Pancreas (tissue), 10 donors: Measurements from ENCODE around the gene YIPF3. TPM values are rescaled to one million over a fixed set of nuclear protein-coding genes. Genes with fewer than 3 reads are reported as not detected.
"Not testable (repeated sequence)": the region's sequence is repeated elsewhere in the genome, so short reads cannot be mapped to it uniquely, and the experiment has no call there.

Experiments used
- ATAC-seq, 4 donors: fragments of 200-7000 bp; cut with Tn5 transposase; one replicate each; pipeline versions ENCODE4 v1.8.0 to v1.9.1; 2020; ENCODE audit warnings: mild to moderate bottlenecking in 4 of 4, moderate library complexity in 4 of 4
- DNase-seq, 6 donors: peaks; one replicate each; pipeline ENCODE4 v3.0.0-alpha.2; 2020
- FAIRE-seq: peaks from 2 replicates; lab custom pipeline; 2012; peaks lifted over from hg19 to GRCh38; lab: Jason Lieb, UNC
- H3K27ac ChIP-seq, 4 donors: fragments of 200-600 bp; sonication (generic); 1 replicate in 3 of 4; 2 replicates in 1 of 4; pipeline versions ENCODE4 v1.5.0 to v1.8.0; 2020
- H3K27me3 ChIP-seq, 4 donors: fragments of 200-600 bp; one replicate each; pipeline ENCODE4 v1.8.0; 2021
- H3K36me3 ChIP-seq, 3 donors: fragments of 200-600 bp; sonication (generic) in 1 of 3; one replicate each; pipeline versions ENCODE4 v1.5.0 to v1.8.0; 2020 to 2021
- H3K4me1 ChIP-seq, 3 donors: fragments of 200-600 bp; one replicate each; pipeline ENCODE4 v1.8.0; 2021
- H3K4me3 ChIP-seq, 4 donors: fragments of 200-600 bp; sonication (generic) in 2 of 4; one replicate each; pipeline versions ENCODE4 v1.5.0 to v1.8.0; 2020 to 2021
- H3K9me3 ChIP-seq, 4 donors: fragments of 200-600 bp; one replicate each; pipeline ENCODE4 v1.8.0; 2021
- WGBS, 2 donors: extraction: QIAGEN DNeasy Blood & Tissue Kit; methylation state at CpG; one replicate each; pipeline ENCODE4 v1.1.7; 2013; 5-methylcytosine and 5-hydroxymethylcytosine counted together
- intact Hi-C, 3 donors: fragments of 100-400 bp; cut with DNase I; formaldehyde crosslinking; loops; one replicate each; pipeline versions ENCODE4 v1.11.1 to v1.14.2; 2022
- polyA plus RNA-seq, 2 donors: library from polyadenylated mRNA; stranded (reverse); fragments of 200-250 nt; gene quantifications; one replicate each; pipeline ENCODE4 v1.2.3, GENCODE V29; 2013
- total RNA-seq, 6 donors: library from RNA; stranded (reverse); fragmentation: NEBNext Ultra II Directional in 4 of 6; extraction: Animal tissue kit (Norgen Biotek cat#: 25700) in 4 of 6; gene quantifications; one replicate each; pipeline versions ENCODE4 v1.2.1 to v1.2.4, GENCODE V29; 2021 to 2023
- TF ChIP-seq, protein P1 (sequence below), 4 donors: fragments of 200-600 bp; sonication (generic) in 3 of 4; IDR thresholded peaks; one replicate each; pipeline versions ENCODE4 v1.5.0 to v1.8.0; 2021; ENCODE audit warnings: antibody characterized with exemption in 4 of 4
- donor health status: healthy with polysubstance abuse.
- donor health status: DM: no; HTN: no; CAD: no; lungs with moderate emphysema.
- donor health status: DM: no; HTN: no; CAD: no.
- donor health status: control.
- donor health status: control.
- donor health status: Bipolar disorder and iron deficiency.
- donor health status: DM: yes; HTN: yes; CAD: no.
- donor health status: DM: no; HTN: no; CAD: no.
- donor health status: DM: no; HTN: no; CAD: no.
- donor health status: DM: yes; HTN: yes; CAD: no.

YIPF3 gene
- total and polyA plus RNA-seq, 8 donors: 60.3 to 92.2 (median 69.7) TPM

DNA sequence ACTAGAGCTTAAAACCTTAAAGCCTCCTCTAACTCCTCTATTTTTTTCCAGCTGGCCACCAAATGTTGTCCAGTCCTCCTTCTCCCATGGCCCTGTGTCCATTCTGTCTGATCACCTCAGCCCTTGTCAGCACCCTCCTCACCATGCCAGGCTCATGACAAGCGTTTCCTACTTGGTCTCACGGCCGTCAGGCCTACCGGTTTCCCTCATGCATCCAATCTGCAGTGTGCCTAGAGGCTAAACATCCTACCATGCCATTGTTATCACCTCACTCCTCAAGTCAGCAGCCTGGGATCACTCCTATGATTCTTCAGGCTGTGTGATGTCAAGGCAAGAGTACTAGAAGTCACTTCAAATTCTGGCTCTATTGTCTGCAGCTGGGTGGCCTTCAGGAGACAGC, 49.0 kb downstream of the YIPF3 start:
- H3K27ac ChIP-seq: no peak overlapping the region
- H3K9me3 ChIP-seq: no peaks in the 10 kb centered on the region
- intact Hi-C loops: no loop called here
- WGBS, 2 donors: 76 to 79% methylated on average over 4 of the region's 4 CpGs
- TF ChIP-seq, protein P1, sequence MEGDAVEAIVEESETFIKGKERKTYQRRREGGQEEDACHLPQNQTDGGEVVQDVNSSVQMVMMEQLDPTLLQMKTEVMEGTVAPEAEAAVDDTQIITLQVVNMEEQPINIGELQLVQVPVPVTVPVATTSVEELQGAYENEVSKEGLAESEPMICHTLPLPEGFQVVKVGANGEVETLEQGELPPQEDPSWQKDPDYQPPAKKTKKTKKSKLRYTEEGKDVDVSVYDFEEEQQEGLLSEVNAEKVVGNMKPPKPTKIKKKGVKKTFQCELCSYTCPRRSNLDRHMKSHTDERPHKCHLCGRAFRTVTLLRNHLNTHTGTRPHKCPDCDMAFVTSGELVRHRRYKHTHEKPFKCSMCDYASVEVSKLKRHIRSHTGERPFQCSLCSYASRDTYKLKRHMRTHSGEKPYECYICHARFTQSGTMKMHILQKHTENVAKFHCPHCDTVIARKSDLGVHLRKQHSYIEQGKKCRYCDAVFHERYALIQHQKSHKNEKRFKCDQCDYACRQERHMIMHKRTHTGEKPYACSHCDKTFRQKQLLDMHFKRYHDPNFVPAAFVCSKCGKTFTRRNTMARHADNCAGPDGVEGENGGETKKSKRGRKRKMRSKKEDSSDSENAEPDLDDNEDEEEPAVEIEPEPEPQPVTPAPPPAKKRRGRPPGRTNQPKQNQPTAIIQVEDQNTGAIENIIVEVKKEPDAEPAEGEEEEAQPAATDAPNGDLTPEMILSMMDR (IDR thresholded peaks at IDR 0.05): no peak
- no peak for ATAC-seq
- no peaks in the 10 kb centered on the region for H3K4me1 ChIP-seq
- H3K27me3 ChIP-seq: no peaks in the 10 kb centered on the region
- DNase-seq: no peak
- FAIRE-seq: no peak
- no peaks in the 10 kb centered on the region for H3K36me3 ChIP-seq
- no peak overlapping the region for H3K4me3 ChIP-seq

DNA sequence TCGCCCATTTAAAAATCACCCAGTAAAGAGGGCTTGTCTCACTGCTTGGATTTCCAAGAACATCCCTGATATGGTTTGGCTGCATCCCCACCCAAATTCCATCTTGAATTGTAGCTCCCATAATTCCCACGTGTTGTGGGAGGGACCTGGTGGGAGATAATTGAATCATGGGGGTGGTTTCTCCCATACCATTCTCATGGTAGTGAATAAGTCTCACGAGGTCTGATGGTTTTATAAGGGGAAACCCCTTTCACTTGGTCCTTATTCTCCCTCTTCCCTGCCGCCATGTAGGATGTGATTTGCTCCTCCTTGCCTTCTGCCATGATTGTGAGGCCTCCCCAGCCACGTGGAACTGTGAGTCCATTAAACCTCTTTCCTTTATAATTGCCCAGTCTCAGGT, 49.5 kb downstream of the YIPF3 start:
- H3K36me3 ChIP-seq, intact Hi-C loops, H3K27ac ChIP-seq, H3K27me3 ChIP-seq, H3K9me3 ChIP-seq, DNase-seq, ATAC-seq, FAIRE-seq, H3K4me1 ChIP-seq, H3K4me3 ChIP-seq: not testable (repeated sequence)
- 59 to 65% methylated on average over 5 of the region's 5 CpGs for whole genome bisulfite sequencing, 2 donors

DNA sequence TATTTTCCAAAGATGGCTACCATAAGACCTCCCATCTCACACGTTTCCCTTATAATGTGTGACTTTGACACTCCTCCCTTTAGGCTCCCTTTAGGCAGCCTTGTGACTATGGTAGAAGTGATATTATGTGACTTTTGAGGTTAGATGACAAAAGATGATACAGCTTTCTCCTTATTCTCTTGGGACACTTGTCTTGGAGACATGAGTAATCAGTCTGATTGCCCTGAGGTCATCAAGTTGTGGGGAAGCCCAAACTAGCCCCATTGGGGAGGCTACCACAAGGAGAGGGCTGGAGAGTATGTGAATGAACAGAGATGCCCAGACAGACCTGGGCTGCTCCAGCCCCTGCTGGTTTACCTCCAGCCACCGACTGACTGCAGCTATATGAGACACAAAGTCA, 50.8 kb downstream of the YIPF3 start:
- Histone ChIP-seq H3K27ac (no peak overlapping the region), H3K36me3 (no peaks in the 10 kb centered on the region), H3K4me1 (no peaks in the 10 kb centered on the region), H3K27me3 (peaks cover 0 to 4% (median 0%) of the 10 kb centered on the region in 4 donors), H3K4me3 (no peak overlapping the region), H3K9me3 (no peaks in the 10 kb centered on the region)
- intact Hi-C loops: no loop called here
- no peak for FAIRE-seq
- TF ChIP-seq, protein P1 (IDR thresholded peaks at IDR 0.05): no peak
- no peak for DNase-seq
- no peak for ATAC-seq
- 41 to 46% methylated on average over 2 of the region's 2 CpGs for WGBS, 2 donors

DNA sequence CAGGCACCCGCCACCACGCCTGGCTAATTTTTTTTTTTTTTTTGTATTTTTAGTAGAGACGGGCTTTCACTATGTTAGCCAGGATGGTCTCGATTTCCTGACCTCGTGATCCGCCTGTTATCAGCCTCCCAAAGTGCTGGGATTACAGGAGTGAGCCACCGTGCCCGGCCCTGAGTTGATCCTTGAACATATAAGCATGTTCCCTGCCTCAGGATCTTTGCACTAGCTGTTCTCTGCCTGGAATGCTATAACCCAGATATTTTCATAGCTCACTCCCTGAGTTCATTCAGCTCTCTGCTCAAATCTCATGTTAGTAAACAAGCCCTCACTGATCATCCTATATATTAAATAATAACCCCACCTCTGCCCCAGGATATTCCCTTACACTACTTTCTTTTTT, 52.4 kb downstream of the YIPF3 start:
- ATAC-seq (no peak), DNase-seq (no peak), FAIRE-seq (no peak)
- intact Hi-C loops: no loop called here
- no peaks in the 10 kb centered on the region for H3K36me3 ChIP-seq
- H3K27ac ChIP-seq: no peak overlapping the region
- no peaks in the 10 kb centered on the region for H3K4me1 ChIP-seq
- peaks cover 0 to 7% (median 0%) of the 10 kb centered on the region in 4 donors for H3K27me3 ChIP-seq
- no peaks in the 10 kb centered on the region for H3K9me3 ChIP-seq
- H3K4me3 ChIP-seq: no peak overlapping the region
- WGBS, 2 donors: 61 to 75% methylated on average over 8 of the region's 8 CpGs
- TF ChIP-seq, protein P1 (IDR thresholded peaks at IDR 0.05): no peak

DNA sequence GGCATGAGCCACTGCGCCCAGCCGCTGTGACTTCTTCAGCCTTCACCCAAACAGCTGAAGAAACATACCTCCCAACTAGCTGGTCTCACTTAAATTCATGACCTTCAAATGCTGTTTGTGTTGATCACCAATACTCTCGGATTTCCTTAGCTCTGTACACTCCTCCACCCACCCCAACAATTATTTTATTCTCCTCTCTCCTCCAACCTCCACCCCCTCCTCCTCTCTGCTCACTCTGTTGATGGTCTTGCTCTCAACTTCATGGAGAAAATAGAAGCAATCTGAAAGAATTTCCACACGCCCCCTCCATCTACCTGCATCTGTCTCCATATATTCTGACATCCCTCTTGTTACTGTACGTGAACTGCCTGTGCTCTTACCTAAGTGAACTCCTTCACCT, 54.8 kb downstream of the YIPF3 start:
- H3K4me1 ChIP-seq: no peaks in the 10 kb centered on the region
- H3K36me3 ChIP-seq: no peaks in the 10 kb centered on the region
- TF ChIP-seq, protein P1 (IDR thresholded peaks at IDR 0.05): no peak
- no peak overlapping the region for H3K4me3 ChIP-seq
- WGBS, 2 donors: 34 to 38% methylated on average over 5 of the region's 5 CpGs
- no peak overlapping the region for H3K27ac ChIP-seq
- H3K9me3 ChIP-seq: no peaks in the 10 kb centered on the region
- H3K27me3 ChIP-seq: peaks cover 0 to 9% (median 0%) of the 10 kb centered on the region in 4 donors
- ATAC-seq (no peak), FAIRE-seq (no peak), DNase-seq (no peak)
- intact Hi-C loops: no loop called here

Other genes starting within 250 kb of the YIPF3 start
- gene SLC22A7, start 218.7 kb downstream of the YIPF3 start, total RNA-seq: under 1 TPM in 1 of 6 donors, not detected in 5; 0.16 TPM
- gene SLC22A7, start 218.7 kb downstream of the YIPF3 start, polyA plus RNA-seq: not detected
- gene CRIP3, start 208.1 kb downstream of the YIPF3 start, total RNA-seq: 1 to 10 TPM in 2 of 6 donors, under 1 TPM in 4; 0.46 to 4.6 (median 0.82) TPM
- 1 to 10 TPM; 4.5 to 9.7 TPM for gene CRIP3, start 208.1 kb downstream of the YIPF3 start, polyA plus RNA-seq
- gene ZNF318, start 147.3 kb downstream of the YIPF3 start, total RNA-seq: 10 to 100 TPM in 2 of 6 donors, 1 to 10 TPM in 4; 6.2 to 13.0 (median 8.7) TPM
- gene ZNF318, start 147.3 kb downstream of the YIPF3 start, polyA plus RNA-seq: 1 to 10 TPM; 6.2 to 9.4 TPM
- 10 to 100 TPM; 14.0 to 21.8 (median 18.3) TPM for gene ABCC10, start 89.4 kb downstream of the YIPF3 start, total RNA-seq
- 10 to 100 TPM; 40.1 to 54.8 TPM for gene ABCC10, start 89.4 kb downstream of the YIPF3 start, polyA plus RNA-seq
- gene DLK2, start 61.4 kb downstream of the YIPF3 start, total RNA-seq: 1 to 10 TPM in 1 of 6 donors, under 1 TPM in 3, not detected in 2; 0.22 to 1.1 (median 0.34) TPM
- under 1 TPM; 0.26 to 0.30 TPM for gene DLK2, start 61.4 kb downstream of the YIPF3 start, polyA plus RNA-seq
- 10 to 100 TPM; 12.9 to 26.7 (median 15.4) TPM for gene TJAP1, start 39.4 kb downstream of the YIPF3 start, total RNA-seq
- 10 to 100 TPM; 43.9 to 44.5 TPM for gene TJAP1, start 39.4 kb downstream of the YIPF3 start, polyA plus RNA-seq
- gene LRRC73, start 6.6 kb downstream of the YIPF3 start, total RNA-seq: 1 to 10 TPM in 1 of 6 donors, under 1 TPM in 5; 0.60 to 1.1 (median 0.82) TPM
- gene LRRC73, start 6.6 kb downstream of the YIPF3 start, polyA plus RNA-seq: 1 to 10 TPM in 1 of 2 donors, under 1 TPM in 1; 0.38 to 1.5 TPM
- 10 to 100 TPM; 10.2 to 20.9 (median 18.8) TPM for gene POLR1C, start 163 bp upstream of the YIPF3 start, total RNA-seq
- 10 to 100 TPM; 15.7 to 31.3 TPM for gene POLR1C, start 163 bp upstream of the YIPF3 start, polyA plus RNA-seq
- gene XPO5, start 59.1 kb upstream of the YIPF3 start, total RNA-seq: 10 to 100 TPM; 18.1 to 25.7 (median 22.9) TPM
- 10 to 100 TPM; 13.6 to 19.5 TPM for gene XPO5, start 59.1 kb upstream of the YIPF3 start, polyA plus RNA-seq
- gene POLH, start 59.3 kb upstream of the YIPF3 start, total RNA-seq: 10 to 100 TPM in 2 of 6 donors, 1 to 10 TPM in 4; 6.1 to 12.6 (median 9.0) TPM
- 1 to 10 TPM; 1.9 to 2.2 TPM for gene POLH, start 59.3 kb upstream of the YIPF3 start, polyA plus RNA-seq
- gene GTPBP2, start 112.3 kb upstream of the YIPF3 start, total RNA-seq: 10 to 100 TPM; 23.6 to 57.5 (median 29.8) TPM
- gene GTPBP2, start 112.3 kb upstream of the YIPF3 start, polyA plus RNA-seq: 10 to 100 TPM; 53.0 to 63.0 TPM
- 10 to 100 TPM in 4 of 6 donors, 1 to 10 TPM in 2; 6.5 to 11.8 (median 10.1) TPM for gene MAD2L1BP, start 118.9 kb upstream of the YIPF3 start, total RNA-seq
- gene MAD2L1BP, start 118.9 kb upstream of the YIPF3 start, polyA plus RNA-seq: 10 to 100 TPM in 1 of 2 donors, 1 to 10 TPM in 1; 9.1 to 18.6 TPM
- gene RSPH9, start 128.1 kb upstream of the YIPF3 start, total RNA-seq: under 1 TPM in 3 of 6 donors, not detected in 3; 0.06 to 0.16 (median 0.12) TPM
- 1 to 10 TPM in 1 of 2 donors, under 1 TPM in 1; 0.08 to 1.1 TPM for gene RSPH9, start 128.1 kb upstream of the YIPF3 start, polyA plus RNA-seq
- 10 to 100 TPM; 10.9 to 18.2 (median 14.3) TPM for gene MRPS18A, start 170.9 kb upstream of the YIPF3 start, total RNA-seq
- 10 to 100 TPM; 19.2 to 24.6 TPM for gene MRPS18A, start 170.9 kb upstream of the YIPF3 start, polyA plus RNA-seq